ENCODE data around the gene CLUH.

GRCh38 chr17:2736956-2737355 is 25.4 kb upstream of the CLUH start:
- no peak for TF ChIP-seq CTCF (IDR thresholded peaks at IDR 0.05; ENCODE audit: poor library complexity)
- TF ChIP-seq EZH2 (IDR thresholded peaks at IDR 0.05; ENCODE audit: borderline replicate concordance) = no peak
- TF ChIP-seq EZH2phosphoT487 (IDR thresholded peaks at IDR 0.05; ENCODE audit: low read depth, severe bottlenecking, unreplicated experiment) = no peak
